SH-SY5Y (cell line): ENCODE measurements around the gene BMPR1A.

Experiments
- GATA2 ChIP-seq: IDR thresholded peaks from 2 replicates; pipeline ENCODE4 v1.6.1; 2011; ENCODE audit warnings: mild to moderate bottlenecking, low read depth, low read length
- GATA3 ChIP-seq: IDR thresholded peaks from 2 replicates; pipeline ENCODE4 v1.6.1; 2011; ENCODE audit warnings: low read depth, mild to moderate bottlenecking, low read length, moderate library complexity

DNA sequence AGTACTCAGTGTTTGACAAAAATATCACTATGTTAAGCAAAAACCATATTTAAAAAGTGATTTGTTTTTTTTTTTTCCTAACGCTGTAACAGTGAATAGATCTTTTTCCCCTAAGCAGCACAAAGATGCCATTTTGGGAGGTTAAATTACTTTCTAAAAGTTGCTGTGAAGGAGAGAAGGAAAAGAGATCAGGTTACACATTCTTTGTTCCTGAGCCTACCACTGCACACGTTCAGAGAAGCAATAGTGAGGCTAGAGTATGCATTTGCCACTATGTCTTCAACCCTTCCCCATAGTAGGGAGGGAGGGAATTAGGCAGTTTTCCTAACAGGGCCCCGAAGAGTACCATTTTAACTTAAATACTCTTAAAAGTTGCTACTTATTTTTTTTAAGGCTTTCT, 38.9 kb downstream of the BMPR1A start:
- TF ChIP-seq GATA2 (no peak), GATA3 (no peak)
